Neural cell (in vitro differentiated cells): ENCODE measurements around the gene DGKZ.

Source experiments
- POLR2AphosphoS5 ChIP-seq: IDR thresholded peaks from 2 replicates; pipeline ENCODE4 v1.6.1; 2012
- RAD21 ChIP-seq: fragments of 450-650 bp; conservative IDR thresholded peaks from 2 replicates; pipeline ENCODE4 v1.6.1; 2014; ENCODE audit warnings: antibody characterized with exemption, mild to moderate bottlenecking, moderate library complexity
- TF ChIP-seq, protein P1 (sequence below): fragments of 450-650 bp; IDR thresholded peaks from 2 replicates; pipeline ENCODE4 v1.5.1; 2014; ENCODE audit warnings: antibody characterized with exemption, mild to moderate bottlenecking, moderate library complexity; ENCODE audit not compliant: poor library complexity, severe bottlenecking
- TF ChIP-seq, protein P2 (sequence below): IDR thresholded peaks from 2 replicates; pipeline ENCODE4 v1.6.1; 2012; ENCODE audit warnings: borderline replicate concordance

DNA sequence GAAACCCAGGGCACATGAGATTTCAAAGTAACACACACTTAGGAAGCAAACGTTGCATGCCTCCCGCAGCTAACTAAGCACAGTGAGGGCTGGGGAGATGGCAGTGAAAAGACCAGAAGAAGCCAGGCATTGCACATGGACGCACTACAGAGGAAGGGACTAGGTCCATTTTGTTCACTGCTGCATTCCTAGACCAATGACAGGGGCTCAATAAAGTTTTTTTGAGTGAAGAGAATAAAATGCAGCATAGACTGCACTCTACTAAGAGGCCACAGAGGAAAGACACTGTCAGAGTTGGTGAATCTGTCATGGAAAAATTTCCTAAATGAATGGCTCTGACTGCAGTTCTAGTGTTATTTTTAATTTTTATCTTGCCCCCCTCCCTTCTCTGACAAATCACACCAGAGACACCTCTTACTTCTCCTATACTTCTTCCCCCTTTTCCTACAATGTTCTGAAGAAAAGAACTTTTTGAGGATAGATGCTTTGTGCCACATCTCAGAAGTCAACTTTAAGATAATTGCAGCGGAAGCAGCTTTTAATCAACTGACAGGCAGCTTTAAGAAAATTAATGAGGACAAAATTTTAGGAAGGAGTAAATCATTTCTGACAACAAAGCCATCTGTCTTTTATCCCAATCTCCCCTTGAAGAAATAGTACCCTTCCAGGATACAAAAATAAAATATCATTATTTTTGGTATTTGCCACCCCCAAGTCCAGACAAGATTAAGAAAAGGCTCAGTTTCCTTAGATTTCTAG is 79.1 kb downstream of the DGKZ start:
- TF ChIP-seq, protein P1, sequence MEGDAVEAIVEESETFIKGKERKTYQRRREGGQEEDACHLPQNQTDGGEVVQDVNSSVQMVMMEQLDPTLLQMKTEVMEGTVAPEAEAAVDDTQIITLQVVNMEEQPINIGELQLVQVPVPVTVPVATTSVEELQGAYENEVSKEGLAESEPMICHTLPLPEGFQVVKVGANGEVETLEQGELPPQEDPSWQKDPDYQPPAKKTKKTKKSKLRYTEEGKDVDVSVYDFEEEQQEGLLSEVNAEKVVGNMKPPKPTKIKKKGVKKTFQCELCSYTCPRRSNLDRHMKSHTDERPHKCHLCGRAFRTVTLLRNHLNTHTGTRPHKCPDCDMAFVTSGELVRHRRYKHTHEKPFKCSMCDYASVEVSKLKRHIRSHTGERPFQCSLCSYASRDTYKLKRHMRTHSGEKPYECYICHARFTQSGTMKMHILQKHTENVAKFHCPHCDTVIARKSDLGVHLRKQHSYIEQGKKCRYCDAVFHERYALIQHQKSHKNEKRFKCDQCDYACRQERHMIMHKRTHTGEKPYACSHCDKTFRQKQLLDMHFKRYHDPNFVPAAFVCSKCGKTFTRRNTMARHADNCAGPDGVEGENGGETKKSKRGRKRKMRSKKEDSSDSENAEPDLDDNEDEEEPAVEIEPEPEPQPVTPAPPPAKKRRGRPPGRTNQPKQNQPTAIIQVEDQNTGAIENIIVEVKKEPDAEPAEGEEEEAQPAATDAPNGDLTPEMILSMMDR, result no peak
- TF ChIP-seq POLR2AphosphoS5 (no peak), RAD21 (no peak)
- TF ChIP-seq, protein P2, sequence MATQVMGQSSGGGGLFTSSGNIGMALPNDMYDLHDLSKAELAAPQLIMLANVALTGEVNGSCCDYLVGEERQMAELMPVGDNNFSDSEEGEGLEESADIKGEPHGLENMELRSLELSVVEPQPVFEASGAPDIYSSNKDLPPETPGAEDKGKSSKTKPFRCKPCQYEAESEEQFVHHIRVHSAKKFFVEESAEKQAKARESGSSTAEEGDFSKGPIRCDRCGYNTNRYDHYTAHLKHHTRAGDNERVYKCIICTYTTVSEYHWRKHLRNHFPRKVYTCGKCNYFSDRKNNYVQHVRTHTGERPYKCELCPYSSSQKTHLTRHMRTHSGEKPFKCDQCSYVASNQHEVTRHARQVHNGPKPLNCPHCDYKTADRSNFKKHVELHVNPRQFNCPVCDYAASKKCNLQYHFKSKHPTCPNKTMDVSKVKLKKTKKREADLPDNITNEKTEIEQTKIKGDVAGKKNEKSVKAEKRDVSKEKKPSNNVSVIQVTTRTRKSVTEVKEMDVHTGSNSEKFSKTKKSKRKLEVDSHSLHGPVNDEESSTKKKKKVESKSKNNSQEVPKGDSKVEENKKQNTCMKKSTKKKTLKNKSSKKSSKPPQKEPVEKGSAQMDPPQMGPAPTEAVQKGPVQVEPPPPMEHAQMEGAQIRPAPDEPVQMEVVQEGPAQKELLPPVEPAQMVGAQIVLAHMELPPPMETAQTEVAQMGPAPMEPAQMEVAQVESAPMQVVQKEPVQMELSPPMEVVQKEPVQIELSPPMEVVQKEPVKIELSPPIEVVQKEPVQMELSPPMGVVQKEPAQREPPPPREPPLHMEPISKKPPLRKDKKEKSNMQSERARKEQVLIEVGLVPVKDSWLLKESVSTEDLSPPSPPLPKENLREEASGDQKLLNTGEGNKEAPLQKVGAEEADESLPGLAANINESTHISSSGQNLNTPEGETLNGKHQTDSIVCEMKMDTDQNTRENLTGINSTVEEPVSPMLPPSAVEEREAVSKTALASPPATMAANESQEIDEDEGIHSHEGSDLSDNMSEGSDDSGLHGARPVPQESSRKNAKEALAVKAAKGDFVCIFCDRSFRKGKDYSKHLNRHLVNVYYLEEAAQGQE, result no peak
